Suprapubic skin (tissue), 3 donors: ENCODE results near the gene GRAMD4.

Experiments
- EP300 ChIP-seq: sonication (generic); formaldehyde crosslinking; IDR thresholded peaks from one replicate; pipeline ENCODE4 v1.6.1; 2017; ENCODE audit warnings: antibody characterized with exemption
- POLR2A ChIP-seq, 2 donors: fragments of 450-650 bp; IDR thresholded peaks; one replicate each; pipeline ENCODE4 v1.6.1; 2017; ENCODE audit warnings: antibody characterized with exemption in 2 of 2, mild to moderate bottlenecking in 2 of 2, moderate library complexity in 2 of 2
- TF ChIP-seq, protein P1 (sequence below), 2 donors: fragments of 200-600 bp in 1 of 2; fragments of 450-650 bp in 1 of 2; sonication (generic) in 1 of 2; IDR thresholded peaks; one replicate each; pipeline ENCODE4 v1.5.1; 2016 to 2019; ENCODE audit warnings: antibody characterized with exemption in 2 of 2, mild to moderate bottlenecking in 1 of 2, moderate library complexity in 1 of 2

DNA sequence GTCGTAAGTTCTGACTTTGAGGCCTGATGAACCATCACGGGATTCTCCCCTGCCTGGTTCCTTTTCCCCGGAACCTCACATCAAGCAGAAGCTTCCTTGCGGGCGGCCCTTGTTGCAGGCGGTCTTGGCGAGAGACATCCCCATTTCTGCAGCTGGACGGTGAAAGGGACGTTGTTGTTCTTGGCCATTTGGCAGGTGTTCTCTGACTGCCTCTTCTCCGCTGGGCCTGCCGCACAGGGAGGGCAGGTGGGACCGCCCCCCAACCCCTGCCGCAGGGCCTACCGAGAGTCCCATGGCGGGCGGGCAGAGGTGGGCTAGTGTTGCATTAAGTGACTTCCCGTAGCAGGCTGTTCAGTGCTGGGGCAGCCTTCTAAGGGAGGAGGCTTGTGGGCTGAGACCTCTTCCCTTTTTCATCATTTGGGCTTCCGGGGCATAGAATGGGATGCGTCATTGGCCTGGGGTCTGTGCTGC, 26.9 kb upstream of the GRAMD4 start:
- TF ChIP-seq EP300 (no peak), POLR2A (IDR thresholded peaks at IDR 0.05) (peak in 1 of 2 donors; percentile 51)
- TF ChIP-seq, protein P1, sequence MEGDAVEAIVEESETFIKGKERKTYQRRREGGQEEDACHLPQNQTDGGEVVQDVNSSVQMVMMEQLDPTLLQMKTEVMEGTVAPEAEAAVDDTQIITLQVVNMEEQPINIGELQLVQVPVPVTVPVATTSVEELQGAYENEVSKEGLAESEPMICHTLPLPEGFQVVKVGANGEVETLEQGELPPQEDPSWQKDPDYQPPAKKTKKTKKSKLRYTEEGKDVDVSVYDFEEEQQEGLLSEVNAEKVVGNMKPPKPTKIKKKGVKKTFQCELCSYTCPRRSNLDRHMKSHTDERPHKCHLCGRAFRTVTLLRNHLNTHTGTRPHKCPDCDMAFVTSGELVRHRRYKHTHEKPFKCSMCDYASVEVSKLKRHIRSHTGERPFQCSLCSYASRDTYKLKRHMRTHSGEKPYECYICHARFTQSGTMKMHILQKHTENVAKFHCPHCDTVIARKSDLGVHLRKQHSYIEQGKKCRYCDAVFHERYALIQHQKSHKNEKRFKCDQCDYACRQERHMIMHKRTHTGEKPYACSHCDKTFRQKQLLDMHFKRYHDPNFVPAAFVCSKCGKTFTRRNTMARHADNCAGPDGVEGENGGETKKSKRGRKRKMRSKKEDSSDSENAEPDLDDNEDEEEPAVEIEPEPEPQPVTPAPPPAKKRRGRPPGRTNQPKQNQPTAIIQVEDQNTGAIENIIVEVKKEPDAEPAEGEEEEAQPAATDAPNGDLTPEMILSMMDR (IDR thresholded peaks at IDR 0.05): no peak
